HEK293 (cell line): ENCODE results near the gene SOWAHA.

Experiments used
- ATF2 ChIP-seq: fragments of 450-650 bp; formaldehyde crosslinking; IDR thresholded peaks from 2 replicates; pipeline ENCODE4 v1.5.1; 2016; ENCODE audit warnings: missing biosample characterization, missing genetic modification characterization, low read depth
- CTCF ChIP-seq: fragments of 450-650 bp; formaldehyde crosslinking; IDR thresholded peaks from 2 replicates; pipeline ENCODE4 v1.5.1; 2016; ENCODE audit warnings: missing biosample characterization, missing genetic modification characterization
- SP3 ChIP-seq: fragments of 450-650 bp; formaldehyde crosslinking; IDR thresholded peaks from 2 replicates; pipeline ENCODE4 v1.5.1; 2016; ENCODE audit warnings: missing biosample characterization, missing genetic modification characterization
- ZEB2 ChIP-seq: fragments of 450-650 bp; formaldehyde crosslinking; IDR thresholded peaks from 2 replicates; pipeline ENCODE4 v1.5.1; 2016; ENCODE audit warnings: missing biosample characterization, missing genetic modification characterization
- ZNF785 ChIP-seq: fragments of 450-650 bp; formaldehyde crosslinking; IDR thresholded peaks from 2 replicates; pipeline ENCODE4 v1.5.1; 2016; ENCODE audit warnings: missing biosample characterization, missing genetic modification characterization

- no peak for TF ChIP-seq SP3
- no peak for TF ChIP-seq ZEB2 (tag by site-specific recombination)
- TF ChIP-seq CTCF (tag by site-specific recombination) = no peak
- no peak for TF ChIP-seq ZNF785 (tag by site-specific recombination)
- TF ChIP-seq ATF2 (tag by site-specific recombination) = no peak
Measured at GRCh38 chr5:132827943-132828673, 15.0 kb downstream of the SOWAHA start.
